PC-3 (cell line): ENCODE data around the gene RBBP8NL.

Experiments used
- EZH2 ChIP-seq: fragments of 300-600 bp; sonication (generic); IDR thresholded peaks from one replicate; pipeline ENCODE4 v1.6.1; 2017; ENCODE audit warnings: antibody characterized with exemption, mild to moderate bottlenecking, low read length; ENCODE audit not compliant: unreplicated experiment
- EZH2phosphoT487 ChIP-seq: fragments of 300-600 bp; sonication (generic); IDR thresholded peaks from 2 replicates; pipeline ENCODE4 v1.6.1; 2018; ENCODE audit warnings: mild to moderate bottlenecking, antibody characterized with exemption, low read length, borderline replicate concordance
- TF ChIP-seq, protein P1 (sequence below): fragments of 300-600 bp; sonication (generic); conservative IDR thresholded peaks from 2 replicates; pipeline ENCODE4 v1.5.1; 2017; ENCODE audit warnings: antibody characterized with exemption, low read depth, mild to moderate bottlenecking, low read length

DNA sequence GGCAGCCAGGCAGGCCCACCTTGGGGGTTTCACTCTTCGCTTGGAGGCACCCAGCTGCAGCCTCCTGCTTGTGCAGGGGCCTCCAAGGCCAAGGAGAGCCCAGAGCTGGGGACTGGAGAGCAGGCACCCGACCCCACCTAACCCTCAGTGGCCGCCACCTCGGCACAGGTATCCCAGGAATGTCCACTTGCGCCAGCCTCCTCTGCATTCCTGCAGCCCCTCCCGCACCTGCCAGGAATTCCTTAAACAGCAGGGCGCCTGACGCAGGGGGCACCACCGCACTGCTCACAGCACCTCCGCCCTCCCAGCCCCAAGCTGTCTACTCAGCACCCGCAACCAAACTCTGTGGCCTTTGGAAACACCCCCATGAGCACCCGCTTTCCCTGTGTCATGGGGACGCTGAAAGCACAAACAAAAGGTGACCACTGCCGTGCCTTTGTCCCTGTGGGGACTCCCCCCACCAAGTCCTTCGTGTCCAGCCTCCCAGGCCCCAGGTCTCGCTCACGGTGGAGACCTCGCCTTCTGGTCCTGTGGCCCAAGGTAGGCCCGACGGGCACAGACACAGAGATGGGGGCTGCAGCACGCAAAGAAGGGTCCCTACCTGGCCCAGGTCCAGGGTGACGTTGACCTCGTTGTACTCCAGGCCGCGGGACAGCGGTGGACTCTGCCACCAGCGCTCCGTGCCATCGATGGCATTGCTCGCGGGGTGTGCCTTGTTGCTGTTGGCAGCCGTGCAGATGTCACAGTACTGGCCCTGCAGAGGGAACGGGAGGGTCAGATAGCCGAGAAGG, 65.3 kb downstream of the RBBP8NL start:
- TF ChIP-seq, protein P1, sequence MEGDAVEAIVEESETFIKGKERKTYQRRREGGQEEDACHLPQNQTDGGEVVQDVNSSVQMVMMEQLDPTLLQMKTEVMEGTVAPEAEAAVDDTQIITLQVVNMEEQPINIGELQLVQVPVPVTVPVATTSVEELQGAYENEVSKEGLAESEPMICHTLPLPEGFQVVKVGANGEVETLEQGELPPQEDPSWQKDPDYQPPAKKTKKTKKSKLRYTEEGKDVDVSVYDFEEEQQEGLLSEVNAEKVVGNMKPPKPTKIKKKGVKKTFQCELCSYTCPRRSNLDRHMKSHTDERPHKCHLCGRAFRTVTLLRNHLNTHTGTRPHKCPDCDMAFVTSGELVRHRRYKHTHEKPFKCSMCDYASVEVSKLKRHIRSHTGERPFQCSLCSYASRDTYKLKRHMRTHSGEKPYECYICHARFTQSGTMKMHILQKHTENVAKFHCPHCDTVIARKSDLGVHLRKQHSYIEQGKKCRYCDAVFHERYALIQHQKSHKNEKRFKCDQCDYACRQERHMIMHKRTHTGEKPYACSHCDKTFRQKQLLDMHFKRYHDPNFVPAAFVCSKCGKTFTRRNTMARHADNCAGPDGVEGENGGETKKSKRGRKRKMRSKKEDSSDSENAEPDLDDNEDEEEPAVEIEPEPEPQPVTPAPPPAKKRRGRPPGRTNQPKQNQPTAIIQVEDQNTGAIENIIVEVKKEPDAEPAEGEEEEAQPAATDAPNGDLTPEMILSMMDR: no peak
- TF ChIP-seq EZH2: no peak
- TF ChIP-seq EZH2phosphoT487: no peak
